ENCODE data around the gene AKR1A1. TPM values are rescaled to one million over a fixed set of nuclear protein-coding genes. Genes with fewer than 3 reads are reported as not detected.

AKR1A1 gene
- total RNA-seq, 6 experiments from 2014 or later, result 105 to 125 (median 119) TPM

DNA sequence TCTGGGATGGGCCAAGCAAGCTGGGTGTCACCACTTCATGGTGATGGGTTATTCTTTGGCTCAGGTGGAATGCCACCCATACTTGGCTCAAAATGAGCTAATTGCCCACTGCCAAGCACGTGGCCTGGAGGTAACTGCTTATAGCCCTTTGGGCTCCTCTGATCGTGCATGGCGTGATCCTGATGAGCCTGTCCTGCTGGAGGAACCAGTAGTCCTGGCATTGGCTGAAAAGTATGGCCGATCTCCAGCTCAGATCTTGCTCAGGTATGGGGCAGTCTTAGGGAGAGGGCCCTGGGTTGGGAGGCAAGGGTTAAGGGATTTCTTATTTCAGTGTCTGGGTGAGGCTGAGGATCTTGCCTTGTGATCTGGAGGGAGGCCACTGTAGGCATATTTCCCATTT lies 17.8 kb downstream of the AKR1A1 start:
- H3K9me3 Mint-ChIP-seq, result no peaks in the 10 kb centered on the region
- no peak for DNase-seq
- no peak overlapping the region for H3K4me3 Mint-ChIP-seq
- no peaks in the 10 kb centered on the region; the same call in 1 of the 2 replicates for H3K27me3 Mint-ChIP-seq (ENCODE audit: insufficient read depth)
- H3K36me3 Mint-ChIP-seq (ENCODE audit: low read depth), result peaks cover 13% of the 10 kb centered on the region
- peaks cover 6% of the 10 kb centered on the region for H3K4me1 Mint-ChIP-seq (ENCODE audit: low read depth)
- TF ChIP-seq, protein P1, sequence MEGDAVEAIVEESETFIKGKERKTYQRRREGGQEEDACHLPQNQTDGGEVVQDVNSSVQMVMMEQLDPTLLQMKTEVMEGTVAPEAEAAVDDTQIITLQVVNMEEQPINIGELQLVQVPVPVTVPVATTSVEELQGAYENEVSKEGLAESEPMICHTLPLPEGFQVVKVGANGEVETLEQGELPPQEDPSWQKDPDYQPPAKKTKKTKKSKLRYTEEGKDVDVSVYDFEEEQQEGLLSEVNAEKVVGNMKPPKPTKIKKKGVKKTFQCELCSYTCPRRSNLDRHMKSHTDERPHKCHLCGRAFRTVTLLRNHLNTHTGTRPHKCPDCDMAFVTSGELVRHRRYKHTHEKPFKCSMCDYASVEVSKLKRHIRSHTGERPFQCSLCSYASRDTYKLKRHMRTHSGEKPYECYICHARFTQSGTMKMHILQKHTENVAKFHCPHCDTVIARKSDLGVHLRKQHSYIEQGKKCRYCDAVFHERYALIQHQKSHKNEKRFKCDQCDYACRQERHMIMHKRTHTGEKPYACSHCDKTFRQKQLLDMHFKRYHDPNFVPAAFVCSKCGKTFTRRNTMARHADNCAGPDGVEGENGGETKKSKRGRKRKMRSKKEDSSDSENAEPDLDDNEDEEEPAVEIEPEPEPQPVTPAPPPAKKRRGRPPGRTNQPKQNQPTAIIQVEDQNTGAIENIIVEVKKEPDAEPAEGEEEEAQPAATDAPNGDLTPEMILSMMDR (IDR thresholded peaks at IDR 0.05), result no peak
- H3K27ac Mint-ChIP-seq, result no peak overlapping the region

DNA sequence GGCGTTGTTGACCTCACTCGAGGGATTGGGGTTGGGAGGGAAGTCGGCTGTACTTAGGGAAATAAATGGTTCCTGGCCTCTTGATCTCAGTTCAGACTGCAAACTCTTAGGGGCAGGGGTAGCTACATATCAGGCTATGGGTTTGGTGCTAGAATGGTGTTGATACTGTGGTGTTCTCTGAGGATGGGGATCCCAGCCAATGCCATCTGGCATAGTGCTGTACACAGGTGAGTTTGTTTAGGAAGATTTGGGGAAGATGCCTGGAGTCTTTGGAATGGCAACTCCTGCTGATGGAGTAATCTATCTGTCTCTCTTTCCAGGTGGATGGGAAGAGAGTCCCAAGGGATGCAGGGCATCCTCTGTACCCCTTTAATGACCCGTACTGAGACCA lies 18.9 kb downstream of the AKR1A1 start:
- Mint-ChIP-seq H3K27me3 (ENCODE audit: insufficient read depth) (no peaks in the 10 kb centered on the region; the same call in 1 of the 2 replicates), H3K9me3 (no peaks in the 10 kb centered on the region), H3K27ac (0 out of 2 replicates have a peak overlapping the region, but pooled peaks have one; percentile 7), H3K4me3 (no peak overlapping the region), H3K36me3 (ENCODE audit: low read depth) (peaks cover 13% of the 10 kb centered on the region), H3K4me1 (ENCODE audit: low read depth) (peaks cover 6% of the 10 kb centered on the region)
- TF ChIP-seq, protein P1 (IDR thresholded peaks at IDR 0.05), result no peak
- no peak for DNase-seq

DNA sequence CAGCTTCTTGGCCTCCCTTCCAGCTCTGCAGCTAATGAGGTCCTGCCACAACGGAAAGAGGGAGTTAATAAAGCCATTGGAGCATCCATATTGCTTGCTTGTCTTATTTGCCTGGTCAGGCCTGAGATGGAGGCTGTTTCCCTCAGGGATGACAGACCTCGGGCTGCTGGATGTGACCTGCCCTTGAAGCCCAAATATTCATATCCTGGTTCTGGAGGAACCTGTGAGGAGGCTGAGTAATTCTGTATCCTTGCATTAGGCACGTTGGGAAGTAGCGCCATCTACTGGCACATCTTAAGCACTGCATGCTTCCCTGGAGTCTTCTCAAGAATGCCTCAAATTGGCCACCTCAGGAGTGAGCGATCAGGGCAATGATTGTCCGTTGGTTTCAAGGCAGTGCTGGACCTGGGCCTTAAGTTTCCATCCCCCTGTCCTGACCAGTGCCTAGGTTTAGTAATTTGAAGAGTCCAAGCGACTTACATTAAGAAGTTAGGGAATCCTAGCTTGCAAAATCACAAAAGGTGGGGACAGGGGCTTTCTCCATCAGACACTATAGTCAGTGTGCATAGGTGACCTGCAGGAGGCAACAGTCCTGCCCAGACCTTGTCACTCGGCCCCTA lies 19.4 kb downstream of the AKR1A1 start:
- 0 out of 2 replicates have a peak overlapping the region, but pooled peaks have one; percentile 7 for H3K27ac Mint-ChIP-seq
- peak; percentile 65 for DNase-seq
- peaks cover 13% of the 10 kb centered on the region for H3K36me3 Mint-ChIP-seq (ENCODE audit: low read depth)
- H3K27me3 Mint-ChIP-seq (ENCODE audit: insufficient read depth), result no peaks in the 10 kb centered on the region; the same call in 1 of the 2 replicates
- H3K4me3 Mint-ChIP-seq, result no peak overlapping the region
- H3K4me1 Mint-ChIP-seq (ENCODE audit: low read depth), result peaks cover 6% of the 10 kb centered on the region
- no peaks in the 10 kb centered on the region for H3K9me3 Mint-ChIP-seq
- TF ChIP-seq, protein P1 (IDR thresholded peaks at IDR 0.05), result peak; percentile 99

DNA sequence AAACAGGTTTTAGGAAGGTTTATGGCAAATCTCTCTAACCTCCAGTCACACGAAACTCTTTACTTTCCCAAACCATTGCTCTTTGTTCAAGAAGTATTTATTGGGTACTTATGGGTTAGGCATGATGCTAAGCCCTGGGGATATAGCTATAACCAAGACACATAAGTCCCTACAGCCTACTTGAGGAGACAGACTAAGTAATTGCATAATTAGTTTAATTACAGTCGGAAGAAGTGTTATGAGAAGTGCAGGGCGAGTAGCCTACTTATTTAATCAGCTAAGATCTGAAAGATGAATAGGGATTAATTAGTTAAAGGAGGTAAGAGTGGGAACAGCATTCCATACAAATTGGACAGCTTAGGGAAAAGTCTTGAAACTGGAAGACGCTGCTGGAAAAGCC lies 20.0 kb downstream of the AKR1A1 start:
- no peak for DNase-seq
- TF ChIP-seq, protein P1 (IDR thresholded peaks at IDR 0.05), result no peak
- peaks cover 13% of the 10 kb centered on the region for H3K36me3 Mint-ChIP-seq (ENCODE audit: low read depth)
- H3K4me1 Mint-ChIP-seq (ENCODE audit: low read depth), result peaks cover 6% of the 10 kb centered on the region
- H3K9me3 Mint-ChIP-seq, result no peaks in the 10 kb centered on the region
- H3K4me3 Mint-ChIP-seq, result no peak overlapping the region
- H3K27me3 Mint-ChIP-seq (ENCODE audit: insufficient read depth), result no peaks in the 10 kb centered on the region; the same call in 1 of the 2 replicates
- H3K27ac Mint-ChIP-seq, result no peak overlapping the region

DNA sequence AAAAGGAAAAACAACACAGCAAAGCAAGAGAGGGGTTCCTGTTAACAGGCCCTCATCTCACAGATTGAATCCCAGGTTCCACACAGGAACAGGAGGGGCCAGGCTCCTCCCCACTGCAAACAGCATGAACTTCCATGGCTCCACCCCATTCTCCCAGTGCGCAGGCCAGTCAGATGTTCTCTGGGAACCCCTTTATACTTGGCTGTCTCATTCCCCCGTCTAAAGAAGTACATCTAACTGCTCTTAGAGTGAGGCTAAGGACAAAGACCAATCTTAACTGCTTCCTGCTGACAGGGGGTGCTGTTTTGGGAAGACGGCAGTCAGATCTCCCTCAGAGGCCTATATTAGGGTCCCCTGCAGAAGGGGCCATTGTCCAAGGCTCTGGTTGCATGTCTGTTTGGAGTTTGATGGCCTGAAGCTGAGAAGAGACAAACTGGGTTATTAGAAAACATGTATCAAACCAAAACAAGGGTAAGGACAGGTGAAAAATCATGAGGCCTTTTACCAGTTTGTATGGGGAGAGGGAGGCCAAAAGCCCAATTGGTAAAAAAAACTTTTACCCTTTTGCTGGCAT lies 22.7 kb downstream of the AKR1A1 start:
- TF ChIP-seq, protein P1 (IDR thresholded peaks at IDR 0.05), result peak; percentile 24; the same call in 1 of the 2 replicates
- DNase-seq, result no peak
- H3K4me3 Mint-ChIP-seq, result no peak overlapping the region
- H3K36me3 Mint-ChIP-seq (ENCODE audit: low read depth), result peaks cover under 1% of the 10 kb centered on the region; the same call in 1 of the 2 replicates
- H3K4me1 Mint-ChIP-seq (ENCODE audit: low read depth), result peaks cover 6% of the 10 kb centered on the region
- H3K27ac Mint-ChIP-seq, result no peak overlapping the region
- H3K9me3 Mint-ChIP-seq, result no peaks in the 10 kb centered on the region
- H3K27me3 Mint-ChIP-seq (ENCODE audit: insufficient read depth), result no peaks in the 10 kb centered on the region; the same call in 1 of the 2 replicates

Measured in HFFc6 (cell line).